ENCODE measurements around the gene MDFI.

MDFI gene, protein sequence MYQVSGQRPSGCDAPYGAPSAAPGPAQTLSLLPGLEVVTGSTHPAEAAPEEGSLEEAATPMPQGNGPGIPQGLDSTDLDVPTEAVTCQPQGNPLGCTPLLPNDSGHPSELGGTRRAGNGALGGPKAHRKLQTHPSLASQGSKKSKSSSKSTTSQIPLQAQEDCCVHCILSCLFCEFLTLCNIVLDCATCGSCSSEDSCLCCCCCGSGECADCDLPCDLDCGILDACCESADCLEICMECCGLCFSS

DNA sequence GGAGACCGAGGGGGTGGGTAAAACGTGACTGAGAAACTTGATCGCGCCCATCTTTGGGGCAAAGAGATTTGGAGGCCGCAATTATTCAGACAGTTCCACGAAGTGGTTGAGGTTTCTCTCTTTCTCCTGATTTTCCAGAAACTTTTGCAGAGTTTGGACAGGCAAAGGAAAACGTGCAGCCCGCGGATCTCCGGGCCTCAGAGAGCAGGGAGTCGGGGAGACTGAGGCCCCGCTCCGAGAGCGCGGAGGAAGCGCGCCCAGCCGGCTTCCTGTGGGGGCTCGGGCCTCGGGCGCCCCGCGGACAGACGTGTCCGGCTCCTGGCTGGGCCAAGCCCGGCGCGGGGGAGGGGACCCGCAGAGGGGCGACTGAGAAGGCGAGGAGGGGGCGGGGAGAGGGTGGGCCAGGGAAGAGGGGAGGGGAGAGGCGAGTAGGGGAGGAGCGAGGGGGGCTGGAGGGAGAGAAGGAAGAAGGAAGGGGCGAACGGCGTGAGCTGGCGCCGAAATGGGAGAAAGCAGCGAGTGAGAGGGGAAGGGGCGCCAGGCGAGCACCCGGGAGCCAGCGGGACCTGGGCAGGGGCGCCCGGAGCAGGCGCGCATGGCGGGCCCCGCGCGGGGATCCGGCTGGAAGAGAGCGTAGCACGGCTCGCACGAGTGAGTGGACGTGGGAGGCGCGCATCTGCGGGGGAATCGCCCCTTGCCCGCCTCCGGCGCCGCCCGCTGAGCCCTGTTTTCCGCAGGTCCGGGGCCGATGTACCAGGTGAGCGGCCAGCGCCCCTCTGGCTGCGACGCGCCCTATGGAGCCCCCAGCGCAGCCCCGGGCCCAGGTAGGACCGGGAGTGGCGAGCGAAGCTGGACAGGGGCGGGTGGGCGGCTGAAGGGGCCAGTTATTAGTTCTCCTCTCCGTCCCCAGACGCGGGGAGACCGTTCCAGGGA lies at the start of gene MDFI:
TSS of gene MDFI (plus strand) at position 467 of the 933 bp plus-strand sequence. CDS start at position 749, 282 bp downstream.
- no peak for FAIRE-seq

DNA sequence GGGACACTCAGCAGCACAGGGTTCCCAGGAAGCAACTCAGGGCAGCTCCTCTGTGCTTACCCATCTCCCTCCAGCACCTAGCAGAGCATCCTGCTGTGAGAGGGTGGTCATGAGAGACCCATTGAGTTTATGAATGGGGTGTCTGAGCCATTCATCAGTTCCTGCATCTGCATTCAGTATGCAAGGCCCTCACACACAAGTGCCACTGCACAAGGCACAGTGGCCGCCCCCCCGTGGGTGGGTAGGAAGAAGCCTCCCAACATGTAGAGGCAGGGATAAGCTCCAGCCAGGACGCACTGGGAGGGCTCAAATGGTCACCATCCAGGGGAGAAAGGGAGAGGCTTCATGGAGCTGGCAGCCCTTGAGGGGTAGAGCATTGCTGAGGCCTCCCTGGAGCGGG lies 49.0 kb upstream of the MDFI start:
- FAIRE-seq, result no peak

DNA sequence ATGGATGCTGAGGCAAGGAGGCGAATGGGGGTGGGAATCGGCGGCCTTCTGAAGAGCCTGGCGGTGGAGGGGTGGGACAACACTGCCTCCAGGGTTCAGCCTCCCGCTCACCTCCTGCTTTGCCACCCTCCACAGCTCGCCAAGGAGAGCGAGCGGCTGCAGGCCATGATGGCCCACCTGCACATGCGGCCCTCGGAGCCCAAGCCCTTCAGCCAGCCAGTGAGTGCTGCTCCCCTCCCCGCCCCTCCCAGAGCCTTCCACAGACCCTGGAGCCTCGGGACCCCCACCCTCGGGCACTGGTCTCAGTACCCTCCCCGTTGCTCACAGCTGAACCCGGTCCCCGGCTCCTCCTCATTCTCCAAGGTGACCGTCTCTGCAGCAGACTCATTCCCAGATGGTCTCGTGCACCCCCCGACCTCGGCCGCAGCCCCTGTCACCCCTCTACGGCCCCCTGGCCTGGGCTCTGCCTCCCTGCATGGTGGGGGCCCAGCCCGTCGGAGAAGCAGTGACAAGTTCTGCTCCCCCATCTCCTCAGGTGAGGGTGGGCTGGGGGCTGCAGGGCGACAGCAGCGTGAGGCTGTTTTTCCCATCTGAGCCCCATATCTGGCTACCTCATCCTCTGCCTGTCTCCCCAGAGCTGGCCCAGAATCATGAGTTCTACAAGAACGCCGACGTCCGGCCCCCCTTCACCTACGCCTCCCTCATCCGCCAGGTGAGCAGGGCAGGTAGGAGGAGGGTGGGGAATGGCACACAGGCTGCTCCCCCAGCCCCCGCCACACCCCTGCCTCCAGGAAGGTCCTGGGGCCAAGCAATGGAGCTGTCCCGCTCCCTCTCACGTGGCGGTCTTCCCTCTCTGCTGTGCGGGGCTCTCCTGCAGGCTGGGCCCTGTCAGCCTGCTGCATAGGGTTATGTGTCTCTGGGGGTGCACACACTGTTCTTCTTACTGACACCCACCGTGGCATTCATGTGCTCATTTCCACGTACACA lies 48.3 kb upstream of the MDFI start:
- FAIRE-seq, result no peak

DNA sequence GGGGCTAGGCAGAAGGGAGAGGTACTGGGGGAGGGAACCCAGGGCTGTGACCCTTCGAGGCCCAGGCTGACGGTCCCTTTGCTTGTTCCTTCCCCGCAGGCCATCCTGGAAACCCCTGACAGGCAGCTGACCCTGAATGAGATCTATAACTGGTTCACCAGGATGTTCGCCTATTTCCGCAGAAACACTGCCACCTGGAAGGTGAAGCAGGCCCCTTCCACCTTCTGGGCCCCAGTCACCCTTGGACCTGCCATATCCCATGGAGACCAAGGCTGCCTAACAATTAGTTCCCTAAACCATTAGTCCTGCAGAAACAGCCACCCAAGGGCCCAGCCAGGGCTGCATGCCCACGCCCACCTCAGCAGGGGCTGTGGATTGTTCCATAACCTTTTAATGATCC lies 47.1 kb upstream of the MDFI start:
- no peak for FAIRE-seq

DNA sequence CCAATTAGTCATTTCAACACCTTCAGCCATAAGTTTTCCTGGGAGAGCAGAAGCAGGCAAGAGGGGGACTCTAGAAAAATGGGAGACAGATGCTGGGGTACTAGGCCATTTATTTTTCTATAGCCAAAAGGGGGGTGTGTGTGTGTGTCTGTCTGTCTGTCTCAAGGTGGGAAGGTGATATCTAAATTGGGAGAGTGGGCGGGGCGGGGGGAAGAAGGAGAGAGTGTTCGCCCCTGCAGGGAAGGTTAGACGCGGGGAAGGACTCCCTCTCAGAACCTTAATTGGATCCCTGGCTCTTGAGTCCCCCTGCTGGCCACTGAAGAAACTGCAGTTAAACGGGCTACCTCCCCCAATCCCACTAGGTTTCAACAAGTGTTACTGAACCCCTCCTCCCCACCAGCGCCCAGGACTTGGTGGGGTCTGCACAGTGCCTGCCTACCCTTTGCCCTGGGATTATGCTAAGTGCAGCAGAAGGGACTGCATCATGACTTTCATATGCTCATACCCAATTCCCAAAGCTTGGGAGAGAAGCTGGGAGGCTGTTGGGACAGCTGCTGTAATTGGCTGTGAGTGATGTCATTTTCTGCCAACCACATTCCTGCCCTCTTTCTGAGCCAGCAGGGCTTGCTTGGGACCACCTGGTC lies 46.3 kb upstream of the MDFI start:
- FAIRE-seq, result no peak

DNA sequence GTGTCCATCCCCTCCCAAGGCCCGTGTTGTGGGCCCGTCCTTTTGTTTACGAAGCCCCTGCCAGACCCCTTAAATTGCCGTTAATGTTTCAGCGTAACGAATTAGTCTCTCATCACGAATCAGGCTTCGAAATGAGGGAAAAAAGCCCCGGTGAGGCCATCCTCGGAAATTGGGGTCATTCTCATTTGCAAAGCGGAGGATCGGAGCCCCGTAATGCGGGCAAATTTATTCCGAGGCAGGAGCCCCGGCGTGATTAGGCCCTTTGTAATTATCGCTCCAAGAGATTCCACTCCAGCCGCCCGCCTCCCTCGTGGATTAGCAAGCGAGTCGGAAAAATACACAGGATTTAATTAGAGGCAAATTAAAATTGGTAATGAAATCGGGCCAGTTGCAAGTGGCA lies 44.9 kb upstream of the MDFI start:
- FAIRE-seq, result no peak

DNA sequence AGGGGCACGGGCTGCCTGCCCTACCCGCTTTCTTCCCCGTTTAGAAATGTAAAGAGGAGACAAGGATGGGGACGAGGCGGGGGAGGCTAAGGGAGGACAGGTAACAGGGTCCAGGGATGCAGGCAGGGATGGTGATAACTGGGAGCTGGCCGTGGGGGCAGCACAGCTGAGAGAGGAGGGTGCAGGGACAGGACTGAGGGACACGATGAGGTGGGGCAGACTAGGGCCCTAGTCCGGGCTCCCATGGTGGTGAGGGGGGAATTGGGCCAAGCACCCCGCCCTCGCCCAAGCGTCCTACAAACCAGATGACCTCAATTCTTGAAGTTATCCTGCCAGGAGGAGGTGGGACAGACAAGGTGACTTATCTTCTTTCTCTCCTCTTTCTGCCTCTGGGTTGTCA lies 44.4 kb upstream of the MDFI start:
- no peak for FAIRE-seq

DNA sequence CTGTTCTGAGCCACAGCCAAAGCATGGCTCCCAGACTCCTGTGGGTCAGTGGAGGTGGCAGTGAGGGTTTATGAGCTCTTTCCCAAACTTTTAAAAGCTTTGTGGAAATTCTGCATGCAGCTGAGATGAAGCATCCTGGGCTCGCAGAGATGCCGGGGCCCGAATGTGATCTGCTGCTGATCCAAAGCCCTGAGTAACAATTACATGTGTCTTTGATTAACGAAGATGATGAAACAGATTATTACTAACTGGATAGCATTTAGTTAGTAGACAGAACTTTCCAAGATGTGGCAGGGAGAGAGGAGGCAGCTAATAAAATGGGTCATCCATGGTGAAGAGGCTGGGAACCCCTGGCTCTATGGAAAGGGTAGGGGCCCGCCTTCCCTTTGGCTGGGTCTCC lies 43.9 kb upstream of the MDFI start:
- FAIRE-seq, result no peak

DNA sequence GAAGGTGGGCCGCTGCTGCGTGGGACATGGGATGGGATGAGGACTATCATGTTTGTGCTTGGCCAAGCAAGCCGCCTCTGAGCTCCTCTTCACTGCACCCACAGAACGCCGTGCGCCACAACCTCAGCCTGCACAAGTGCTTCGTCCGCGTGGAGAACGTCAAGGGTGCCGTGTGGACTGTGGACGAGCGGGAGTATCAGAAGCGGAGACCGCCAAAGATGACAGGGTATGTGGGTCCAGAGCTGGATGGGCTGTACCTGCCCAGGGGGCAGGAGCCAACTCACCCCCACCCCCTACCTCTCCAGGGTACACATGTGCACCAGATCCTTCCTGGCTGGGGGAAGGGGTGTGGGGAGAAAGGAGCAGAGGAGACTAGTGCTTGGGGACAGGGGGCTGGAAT lies 43.5 kb upstream of the MDFI start:
- FAIRE-seq, result no peak

DNA sequence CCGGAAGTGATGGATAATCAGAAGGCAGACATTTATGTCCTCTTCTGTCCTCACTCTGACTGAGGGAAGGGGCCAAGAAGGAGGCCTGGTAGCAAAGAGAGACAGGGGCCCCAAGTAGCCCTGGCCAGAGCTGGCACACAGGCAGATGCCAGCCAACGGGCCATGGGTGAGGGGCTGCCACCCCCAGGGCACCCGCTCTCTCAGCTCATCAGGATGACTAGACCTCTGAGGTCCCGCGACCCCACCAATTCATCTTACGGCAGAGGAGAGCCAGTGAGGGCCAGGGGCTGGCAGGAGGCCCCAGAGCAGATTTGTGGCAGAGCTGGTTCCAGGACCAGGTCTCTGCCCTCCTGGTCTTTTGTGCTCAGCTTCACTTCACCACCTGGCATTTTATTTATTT lies 43.1 kb upstream of the MDFI start:
- no peak for FAIRE-seq

DNA sequence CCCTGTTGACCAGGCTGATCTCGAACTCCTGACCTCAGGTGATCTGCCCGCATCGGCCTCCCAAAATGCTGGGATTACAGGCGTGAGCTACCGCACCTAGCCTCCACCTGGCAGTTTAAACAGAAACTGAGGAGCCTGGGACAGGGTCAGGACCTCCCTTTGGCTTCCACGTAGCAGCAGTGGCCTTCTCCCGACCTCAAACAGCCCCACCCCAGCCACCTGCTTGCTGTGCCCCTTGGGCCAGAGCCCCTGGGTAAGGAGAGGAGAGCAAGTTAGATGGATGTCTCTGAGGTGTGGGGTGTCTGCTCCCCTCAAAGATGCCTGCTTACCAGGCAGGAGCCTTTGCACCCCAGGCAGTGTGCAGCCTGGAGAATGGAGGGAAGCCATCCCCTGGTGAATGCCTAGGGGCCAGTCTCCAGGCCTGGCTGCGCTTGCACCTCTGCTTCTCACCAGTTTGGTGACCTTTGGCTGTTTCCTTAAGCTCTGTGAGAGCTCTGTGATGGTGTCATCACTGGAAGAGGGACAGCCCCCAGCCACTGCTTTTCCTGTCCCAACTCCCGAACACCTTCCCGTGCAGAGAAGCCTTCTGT lies 42.1 kb upstream of the MDFI start:
- FAIRE-seq, result no peak

DNA sequence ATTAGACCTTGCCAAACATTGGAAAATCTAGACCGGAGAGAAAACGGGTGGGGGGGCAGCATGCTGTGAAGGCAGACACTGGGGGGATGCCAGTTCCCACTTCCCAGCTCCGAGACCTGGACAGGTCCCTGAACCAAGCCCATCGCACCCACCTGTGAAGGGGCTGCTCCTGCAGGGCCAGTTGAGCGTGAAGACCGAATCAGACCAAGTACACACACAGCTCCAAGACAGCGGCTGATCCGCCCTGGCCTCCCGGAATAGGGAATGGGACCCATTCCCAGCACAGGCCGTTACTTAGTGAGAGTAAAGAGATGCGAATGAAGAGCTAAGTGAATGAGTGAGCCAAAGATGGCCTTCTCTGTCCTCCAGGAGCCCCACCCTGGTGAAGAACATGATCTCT lies 41.5 kb upstream of the MDFI start:
- no peak for FAIRE-seq

DNA sequence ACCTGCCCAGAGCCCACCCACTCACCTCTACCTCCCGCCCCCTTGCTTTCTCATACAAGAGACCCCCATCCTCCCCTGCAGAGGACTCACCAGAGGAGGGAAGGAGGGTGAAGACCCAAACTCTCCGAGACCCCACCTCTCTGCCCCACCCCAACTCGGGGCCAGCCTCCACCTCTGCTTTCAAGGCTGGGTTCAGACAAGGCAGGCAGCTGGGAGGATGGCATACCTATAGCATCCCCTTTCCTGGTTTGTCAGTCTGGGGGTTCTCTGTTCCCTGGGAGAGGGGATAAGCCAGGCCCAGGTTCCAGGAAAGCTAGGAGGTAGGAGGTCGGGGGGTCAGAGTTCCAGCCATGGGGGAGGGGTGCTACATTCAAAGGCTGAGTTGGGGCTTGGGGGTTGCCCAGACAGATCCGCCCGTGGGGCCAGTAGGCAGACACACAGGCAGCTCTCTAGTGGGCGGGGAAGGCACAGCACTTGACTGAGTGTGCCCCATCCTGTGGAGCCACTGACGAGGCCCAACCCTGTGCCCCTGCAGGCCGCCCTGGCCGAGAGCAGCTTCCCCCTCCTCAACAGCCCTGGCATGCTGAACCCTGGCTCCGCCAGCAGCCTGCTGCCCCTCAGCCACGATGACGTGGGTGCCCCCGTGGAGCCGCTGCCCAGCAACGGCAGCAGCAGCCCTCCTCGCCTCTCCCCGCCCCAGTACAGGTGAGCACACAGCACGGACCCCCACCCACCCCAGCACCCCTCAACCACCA lies 40.8 kb upstream of the MDFI start:
- no peak for FAIRE-seq

DNA sequence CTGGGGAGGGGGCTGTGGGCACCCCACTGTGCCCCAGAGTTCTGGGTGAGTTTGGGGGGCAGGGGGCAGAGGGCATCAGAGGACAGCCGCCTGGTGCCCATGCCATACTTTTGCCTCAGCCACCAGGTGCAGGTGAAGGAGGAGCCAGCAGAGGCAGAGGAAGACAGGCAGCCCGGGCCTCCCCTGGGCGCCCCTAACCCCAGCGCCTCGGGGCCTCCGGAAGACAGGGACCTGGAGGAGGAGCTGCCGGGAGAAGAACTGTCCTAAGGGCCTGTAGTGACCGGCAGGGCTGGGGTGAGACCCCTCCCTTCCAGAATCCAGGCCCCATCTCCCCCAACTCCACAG lies 39.6 kb upstream of the MDFI start:
- no peak for FAIRE-seq

DNA sequence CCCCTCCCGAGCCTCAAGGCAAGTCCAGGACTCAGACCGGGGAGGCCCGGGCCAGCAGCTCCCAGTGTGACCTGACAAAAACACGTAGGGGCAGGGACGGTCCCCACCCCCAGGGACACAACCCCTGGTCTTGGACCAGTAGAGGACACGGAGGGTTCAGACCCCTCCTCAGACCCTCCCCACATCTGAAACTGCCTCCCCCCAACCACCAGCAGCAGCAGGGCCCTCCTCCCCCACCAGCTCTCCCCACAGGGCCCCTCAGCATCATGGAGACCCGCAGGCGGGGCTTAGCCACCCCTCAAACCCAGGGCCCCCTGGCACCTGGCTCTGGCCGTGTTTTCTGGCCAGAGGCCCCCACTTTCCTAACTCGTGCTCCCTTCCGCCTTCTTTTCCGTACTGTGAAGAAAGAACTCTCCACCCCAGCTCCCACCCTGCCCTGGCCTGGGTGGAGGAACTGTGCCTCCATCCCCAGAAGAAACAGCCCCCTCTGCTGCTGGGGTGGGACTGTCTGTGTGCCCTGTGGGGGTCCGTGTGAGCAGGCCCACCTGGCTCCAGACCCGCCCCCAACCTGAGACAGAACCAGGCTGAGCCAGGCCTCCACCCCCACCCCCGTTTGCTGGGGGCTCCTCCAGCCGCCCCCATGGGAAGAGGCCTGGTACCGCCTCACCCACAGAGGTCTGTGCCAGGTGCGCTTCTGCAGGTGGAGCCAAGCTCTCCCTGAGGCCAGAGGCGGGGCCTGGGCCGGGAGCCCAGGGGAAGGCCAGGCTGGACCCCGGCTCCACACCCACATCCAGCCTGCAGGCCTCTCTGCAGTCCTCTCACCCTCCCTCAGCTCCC lies 39.0 kb upstream of the MDFI start:
- FAIRE-seq, result no peak

DNA sequence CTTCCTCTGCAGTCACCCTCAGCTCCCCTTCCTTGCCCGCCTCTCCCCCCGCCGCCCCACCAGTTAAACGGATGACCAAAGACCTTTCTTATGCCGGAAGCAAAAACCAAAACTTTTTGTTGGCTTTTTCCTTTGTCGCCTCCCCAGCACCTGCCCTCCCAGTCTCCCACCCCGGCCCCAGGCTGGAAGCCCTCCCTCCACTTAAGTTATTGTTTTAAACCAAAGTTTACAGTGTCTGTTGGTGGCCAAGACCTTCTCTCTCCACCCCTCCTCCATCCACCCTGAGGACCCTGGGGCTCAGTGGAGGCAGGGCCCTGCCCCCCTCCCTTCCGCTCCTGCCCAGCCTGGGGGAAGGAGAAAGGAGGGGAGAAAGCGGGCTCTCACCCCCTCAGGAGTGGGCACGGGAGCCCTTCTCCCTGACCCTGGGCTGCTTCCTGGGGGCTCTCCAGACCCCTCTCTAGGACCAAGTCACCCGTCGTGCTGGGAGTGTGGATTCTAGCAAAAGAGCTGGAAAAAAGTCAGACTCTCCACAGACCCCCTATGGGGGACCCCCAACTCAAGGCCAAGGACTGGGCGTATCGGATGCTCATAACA lies 38.3 kb upstream of the MDFI start:
- FAIRE-seq, result no peak

DNA sequence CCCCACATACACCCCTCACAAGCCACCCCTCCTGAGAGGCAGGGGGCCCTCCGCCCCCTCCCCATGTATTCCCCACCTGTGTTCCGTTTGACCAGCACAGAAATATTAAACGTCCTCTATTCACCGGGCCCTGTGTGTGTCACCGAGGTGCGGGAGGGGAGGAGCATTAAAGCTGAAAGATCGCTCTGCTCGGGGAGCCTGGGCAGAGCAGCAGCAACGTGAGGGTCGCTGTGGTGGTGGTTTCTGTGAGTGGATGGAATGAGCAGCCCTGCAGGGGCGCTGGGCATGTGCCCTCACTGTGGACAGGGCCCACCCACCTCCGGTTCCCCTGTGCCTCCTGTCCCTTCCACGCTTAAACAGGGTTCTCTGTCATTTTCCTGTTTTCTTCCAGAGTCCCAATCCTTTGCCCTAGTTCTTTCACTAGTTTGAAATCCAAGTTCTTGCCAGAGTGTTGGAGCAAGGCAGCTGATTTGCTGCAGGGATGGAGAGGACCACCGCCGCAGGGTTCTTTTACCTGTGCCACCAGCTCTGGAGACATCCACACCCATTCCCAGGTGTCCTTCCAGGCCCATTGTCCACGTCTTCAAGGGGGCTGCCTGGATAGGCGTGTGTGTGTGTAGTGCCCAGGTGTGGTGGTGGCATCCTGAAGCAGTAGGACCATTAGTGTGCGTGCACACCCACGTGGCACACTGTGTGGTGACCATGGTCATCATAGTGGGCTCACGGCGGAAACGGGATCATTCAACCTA lies 37.6 kb upstream of the MDFI start:
- no peak for FAIRE-seq

DNA sequence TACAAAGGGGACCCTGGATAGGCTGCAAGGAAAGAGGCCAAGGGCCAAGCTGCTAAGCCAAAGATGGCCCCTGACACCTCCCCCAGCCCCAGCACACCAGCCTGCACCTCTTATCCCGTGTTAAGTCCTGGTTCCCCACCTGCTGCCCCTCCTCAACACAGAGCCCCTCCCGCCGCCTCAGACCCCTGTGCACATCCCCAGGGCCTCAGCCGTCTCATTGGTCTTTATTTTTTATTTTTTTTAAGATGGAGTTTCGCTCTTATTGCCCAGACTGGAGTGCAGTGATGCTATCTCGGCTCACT lies 37.1 kb upstream of the MDFI start:
- FAIRE-seq, result no peak

DNA sequence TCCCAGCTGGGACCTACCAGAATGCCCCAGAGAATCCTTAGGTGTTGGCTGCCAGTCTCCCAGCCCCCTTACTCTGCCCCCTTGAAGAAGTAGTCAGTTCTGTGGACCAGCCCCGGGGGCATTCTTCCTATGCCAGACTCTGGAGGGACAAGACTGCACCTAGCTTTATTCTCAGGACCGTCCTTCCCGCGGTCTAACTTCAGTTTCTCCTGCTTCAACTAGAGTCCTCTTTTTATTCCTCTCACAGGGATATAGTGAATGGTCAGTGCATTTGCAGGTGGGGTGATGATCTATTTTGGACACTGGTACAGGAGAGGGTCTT lies 35.9 kb upstream of the MDFI start:
- no peak for FAIRE-seq

Measured in endometrium (tissue), 2 donors.